ENCODE results near the gene PRRT1.
A peak's percentile ranks its signal among the peaks of the same experiment; 100 is the strongest.

- TF ChIP-seq CTCF (IDR thresholded peaks at IDR 0.05 in 8 of 11, conservative IDR thresholded peaks at IDR 0.05 in 3 of 11): no peak
- TF ChIP-seq POLR2A (IDR thresholded peaks at IDR 0.05): no peak
- peak in 2 of 3 donors; percentile 24 to 46 for TF ChIP-seq POLR2AphosphoS5 (IDR thresholded peaks at IDR 0.05)
Observed at GRCh38 chr6:32183483-32184083, 31.8 kb upstream of the PRRT1 start.

Measured in spleen (tissue), 7 donors.